ENCODE measurements around the gene EIPR1.
"Not testable (repeated sequence)": the region's sequence is repeated elsewhere in the genome, so short reads cannot be mapped to it uniquely, and the experiment has no call there.

Gene EIPR1

DNA sequence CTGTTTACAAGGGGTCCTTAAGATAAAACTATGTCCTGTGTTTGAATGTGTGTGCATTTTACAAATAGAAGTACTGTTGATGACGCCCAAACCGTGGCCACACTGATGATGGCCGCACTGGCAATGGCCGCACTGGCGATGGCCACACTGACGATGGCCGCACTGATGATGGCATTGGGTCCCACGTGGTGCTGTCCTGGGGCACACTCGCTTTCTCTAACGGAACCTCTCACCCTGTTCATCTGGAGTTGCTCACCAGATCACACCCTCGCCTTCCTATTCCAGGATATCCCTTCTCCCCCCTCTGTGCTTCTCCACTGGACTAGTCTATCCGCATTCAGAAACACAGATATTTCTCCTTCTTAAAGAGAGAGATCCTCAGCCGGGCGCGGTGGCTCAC is 192.4 kb downstream of the EIPR1 start:
- no peak for DNase-seq (ENCODE audit: low read depth, low spot score)
- no peak overlapping the region for H3K27ac ChIP-seq

DNA sequence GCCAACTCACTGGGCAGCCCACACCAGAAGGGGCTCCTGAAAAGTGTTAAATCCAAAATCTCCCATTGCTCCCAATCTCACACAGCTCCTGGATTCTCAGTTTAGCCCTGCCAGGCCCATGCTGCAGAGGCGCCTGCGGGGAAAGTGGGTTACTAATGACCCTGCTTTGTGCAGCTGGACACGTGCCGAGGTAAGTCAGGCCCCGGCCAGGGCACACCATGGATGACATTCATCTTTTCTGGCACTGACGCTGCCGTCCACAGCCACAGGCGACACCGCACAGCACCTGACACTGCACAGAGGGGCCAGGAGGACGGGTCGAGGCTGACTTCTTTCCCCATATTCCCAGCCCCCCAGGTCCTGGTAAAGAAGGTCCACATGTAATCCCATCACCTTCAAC is 193.5 kb downstream of the EIPR1 start:
- no peak for DNase-seq (ENCODE audit: low read depth, low spot score)
- H3K27ac ChIP-seq, result no peak overlapping the region

DNA sequence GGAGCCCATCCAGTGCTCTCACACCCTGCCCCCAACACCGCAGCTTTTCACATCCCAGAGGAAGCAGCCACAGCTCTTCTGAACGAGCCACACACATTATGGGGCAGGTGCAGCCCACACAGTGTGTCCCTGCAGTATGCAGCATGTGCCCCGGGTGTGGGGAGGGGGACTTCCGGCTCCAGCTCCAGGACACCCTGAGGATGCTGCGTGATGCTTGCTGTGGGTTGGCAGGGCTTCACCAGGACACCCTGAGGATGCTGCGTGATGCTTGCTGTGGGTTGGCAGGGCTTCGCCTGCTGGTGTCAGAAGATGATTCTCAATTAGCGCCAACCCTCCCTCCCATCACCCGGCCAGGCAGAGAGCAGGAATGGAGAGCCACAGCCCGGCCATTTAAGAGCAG is 193.9 kb downstream of the EIPR1 start:
- DNase-seq (ENCODE audit: low read depth, low spot score), result no peak

DNA sequence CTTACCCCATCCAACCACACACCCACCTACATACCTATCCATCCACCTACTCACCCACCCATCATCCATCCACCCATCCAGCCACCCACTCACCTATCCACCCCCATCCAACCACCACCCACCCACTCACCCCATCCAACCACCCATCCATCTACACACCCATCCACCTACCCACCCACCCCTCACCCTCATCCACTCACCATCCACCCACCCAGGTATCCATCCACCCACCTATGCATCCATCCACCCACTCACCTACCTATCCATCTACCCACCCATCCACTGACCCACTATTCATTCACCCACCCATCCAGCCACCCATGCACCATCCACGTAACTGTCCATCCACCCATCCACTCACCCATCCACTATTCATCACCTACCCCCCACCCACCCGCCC is 194.8 kb downstream of the EIPR1 start:
- no peak for DNase-seq (ENCODE audit: low read depth, low spot score)
- H3K27ac ChIP-seq, result no peak overlapping the region

More for the DNA sequence above, 193.9 kb downstream of the EIPR1 start:
- H3K27ac ChIP-seq, result no peak overlapping the region

DNA sequence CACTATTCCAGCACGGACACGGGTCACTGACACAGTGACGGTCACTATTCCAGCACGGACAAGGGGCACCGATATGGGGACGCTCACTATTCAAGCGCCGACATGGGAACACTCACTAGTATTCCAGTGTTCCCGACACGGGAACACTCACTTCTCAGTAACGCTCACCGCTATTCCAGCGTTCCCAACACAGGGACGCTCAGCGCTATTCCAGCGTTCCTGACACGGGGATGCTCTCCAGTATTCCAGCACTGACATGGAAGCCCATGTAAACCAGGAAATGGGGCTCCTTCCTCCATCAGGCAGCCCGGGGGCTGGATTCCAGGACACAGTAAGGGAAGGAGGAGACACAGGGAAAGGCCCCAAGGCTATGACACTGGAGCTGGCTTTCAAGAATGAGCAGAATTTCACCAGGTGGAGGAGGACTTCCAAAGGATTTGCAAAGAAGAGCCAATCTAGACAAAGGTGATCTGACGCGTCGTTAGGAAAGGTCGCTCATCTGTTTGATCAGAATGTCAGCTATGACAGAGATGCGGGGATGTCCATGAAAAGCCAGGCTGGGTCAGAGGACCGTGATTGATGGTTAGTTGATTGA is 196.1 kb downstream of the EIPR1 start:
- DNase-seq (ENCODE audit: low read depth, low spot score), result no peak

DNA sequence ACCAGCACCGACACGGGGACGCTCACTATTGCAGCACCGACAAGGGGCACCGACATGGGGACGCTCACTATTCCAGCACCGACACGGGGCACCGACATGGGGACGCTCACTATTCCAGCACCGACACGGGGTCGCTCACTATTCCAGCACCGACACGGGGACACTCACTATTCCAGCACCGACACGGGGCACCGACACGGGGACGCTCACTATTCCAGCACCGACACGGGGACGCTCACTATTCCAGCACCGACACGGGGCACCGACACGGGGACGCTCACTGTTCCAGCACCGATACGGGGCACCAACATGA is 196.8 kb downstream of the EIPR1 start:
- not testable (repeated sequence) for H3K27ac ChIP-seq; DNase-seq (ENCODE audit: low read depth, low spot score)

More for the DNA sequence above, 196.1 kb downstream of the EIPR1 start:
- no peak overlapping the region for H3K27ac ChIP-seq

DNA sequence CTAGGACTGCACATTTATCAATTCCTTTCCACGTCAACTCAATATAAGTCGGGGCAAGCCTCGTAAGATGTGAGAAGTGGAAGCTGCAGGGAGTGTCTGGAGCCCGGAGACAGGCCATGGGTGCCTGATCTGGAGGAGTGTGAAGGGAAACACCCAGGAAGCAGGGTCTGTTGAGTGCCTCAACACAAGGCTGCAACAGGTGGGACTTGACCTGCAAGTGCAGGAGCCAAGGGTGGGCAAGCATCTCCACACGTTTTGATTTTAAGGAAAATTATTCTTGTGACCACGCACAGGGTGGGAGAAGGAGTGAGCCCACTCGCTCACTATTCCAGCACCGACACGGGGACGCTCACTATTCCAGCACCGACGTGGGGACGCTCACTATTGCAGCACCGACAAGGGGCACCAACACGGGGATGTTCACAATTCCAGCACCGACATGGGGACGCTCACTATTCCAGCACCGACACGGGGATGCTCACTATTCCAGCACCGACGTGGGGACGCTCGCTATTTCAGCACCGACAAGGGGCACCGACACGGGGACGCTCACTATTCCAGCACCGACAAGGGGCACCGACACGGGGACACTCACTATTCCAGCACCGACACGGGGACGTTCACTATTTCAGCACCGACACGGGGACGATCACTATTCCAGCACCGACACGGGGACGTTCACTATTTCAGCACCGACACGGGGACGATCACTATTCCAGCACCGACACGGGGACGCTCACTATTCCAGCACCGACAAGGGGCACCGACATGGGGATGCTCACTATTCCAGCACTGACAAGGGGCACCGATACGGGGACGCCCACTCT is 197.3 kb downstream of the EIPR1 start:
- no peak overlapping the region for H3K27ac ChIP-seq
- no peak for DNase-seq (ENCODE audit: low read depth, low spot score)

DNA sequence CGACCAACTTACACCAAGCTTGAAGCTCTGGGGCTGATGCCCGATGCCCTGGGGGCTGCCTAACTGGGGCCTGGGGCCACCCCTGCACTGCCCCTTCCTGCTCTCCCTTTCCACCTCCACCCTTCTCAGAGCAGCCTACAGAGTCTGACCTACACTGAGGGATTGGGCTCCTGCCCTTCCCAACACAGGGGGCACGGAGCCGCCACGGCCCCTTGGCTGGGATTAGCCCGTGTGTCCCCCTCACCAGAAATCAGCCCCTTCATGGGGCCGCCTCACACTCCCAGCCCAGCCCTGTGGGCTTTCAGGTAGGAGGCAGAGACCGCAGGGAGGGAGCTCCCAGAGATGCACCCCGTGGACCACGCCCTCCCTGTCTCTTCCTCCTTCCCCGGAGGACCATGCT is 198.0 kb downstream of the EIPR1 start:
- H3K27ac ChIP-seq, result no peak overlapping the region
- no peak for DNase-seq (ENCODE audit: low read depth, low spot score)

DNA sequence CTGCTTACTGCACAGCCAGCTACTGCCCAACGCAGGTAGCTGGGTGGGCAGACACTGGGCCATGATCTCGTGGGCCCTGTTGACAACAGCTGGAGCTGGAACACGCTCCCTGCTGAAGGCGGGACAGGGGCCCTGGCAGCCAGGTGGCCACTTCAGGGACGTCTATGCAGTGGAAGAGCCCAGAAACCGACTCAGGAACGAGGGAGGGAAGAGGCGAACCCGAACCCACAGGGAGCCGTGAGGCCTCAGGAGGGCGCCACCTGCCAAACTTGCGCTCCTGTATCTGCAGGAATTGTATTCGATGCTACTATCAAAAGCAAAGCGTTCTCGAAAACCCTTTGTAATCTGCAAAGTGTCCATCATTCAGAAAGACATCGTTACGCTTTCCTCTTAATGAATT is 198.4 kb downstream of the EIPR1 start:
- no peak overlapping the region for H3K27ac ChIP-seq
- no peak for DNase-seq (ENCODE audit: low read depth, low spot score)

DNA sequence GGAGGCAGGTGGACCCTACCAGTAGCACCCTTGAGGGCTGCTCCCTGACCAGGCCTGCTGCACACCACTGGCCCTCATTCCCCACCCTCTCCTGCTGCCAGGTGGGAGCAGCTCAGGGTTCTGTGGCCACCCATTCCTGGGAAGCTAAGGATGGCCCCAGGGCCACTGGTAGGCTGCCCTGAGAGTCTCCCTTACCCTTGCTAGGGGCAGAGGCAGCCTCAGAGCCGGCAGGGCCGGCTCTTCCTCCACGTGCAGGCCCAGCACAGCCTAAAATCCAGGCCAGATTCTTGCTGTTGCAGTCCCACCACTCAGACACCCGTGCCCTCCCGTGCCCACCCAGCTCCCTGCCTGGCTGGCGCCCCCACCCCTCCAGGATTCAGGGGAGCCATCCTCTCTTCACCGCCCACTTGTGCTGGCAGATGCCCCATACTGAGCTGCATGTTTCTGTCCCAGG is 199.0 kb downstream of the EIPR1 start:
- no peak for DNase-seq (ENCODE audit: low read depth, low spot score)
- no peak overlapping the region for H3K27ac ChIP-seq

DNA sequence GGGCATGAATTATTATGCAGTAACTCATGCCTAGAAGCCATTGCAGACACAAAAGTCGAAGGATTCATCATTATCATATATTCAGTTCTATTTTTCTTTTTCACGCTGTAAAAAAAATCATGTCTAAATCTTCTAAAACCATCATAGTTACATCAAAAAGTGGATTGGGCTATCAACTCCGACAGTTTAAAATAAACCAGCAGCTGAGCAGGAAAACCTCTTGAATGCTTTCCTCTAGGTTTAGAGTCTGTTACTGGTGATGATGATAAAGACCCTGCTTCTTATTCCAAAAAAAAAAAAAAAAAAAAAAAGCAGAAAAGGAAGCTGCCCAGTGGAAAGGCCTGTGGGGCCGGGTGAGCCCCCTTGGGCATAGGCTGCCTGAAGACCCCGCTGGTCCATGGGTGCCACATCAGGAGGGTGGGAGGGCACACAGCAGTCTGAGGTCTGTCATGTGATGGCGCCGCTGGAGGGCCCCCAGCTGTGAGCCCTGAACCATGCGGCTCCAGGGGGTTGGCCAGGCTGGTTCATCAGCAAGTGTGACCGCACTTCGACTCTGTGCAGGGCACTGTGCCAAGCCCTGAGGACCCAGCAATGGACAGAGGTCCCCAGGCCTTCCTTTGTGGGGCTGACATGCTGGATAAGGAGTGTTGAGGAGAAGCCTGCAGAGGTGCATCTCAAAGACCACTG is 199.6 kb downstream of the EIPR1 start:
- no peak overlapping the region for H3K27ac ChIP-seq
- no peak for DNase-seq (ENCODE audit: low read depth, low spot score)

DNA sequence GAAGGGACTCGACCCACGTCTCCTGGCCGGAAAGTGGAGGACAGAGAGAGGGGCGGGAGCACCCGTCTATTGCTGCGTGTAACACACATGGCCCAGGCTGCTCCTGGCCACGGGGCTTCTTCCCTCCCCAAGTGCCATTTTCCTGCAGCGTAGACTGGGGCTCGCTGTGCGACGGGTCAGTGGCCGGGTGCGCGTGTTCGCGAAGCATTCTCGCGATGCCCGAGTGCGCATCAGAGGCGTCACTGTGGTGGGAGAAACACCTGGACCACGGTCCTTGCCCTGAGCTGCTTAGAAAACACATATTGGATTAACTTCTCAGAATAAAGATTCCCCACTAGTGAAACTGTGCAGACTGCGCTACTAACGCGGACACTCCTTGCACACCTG is 200.8 kb downstream of the EIPR1 start:
- no peak overlapping the region for H3K27ac ChIP-seq
- DNase-seq (ENCODE audit: low read depth, low spot score), result no peak

DNA sequence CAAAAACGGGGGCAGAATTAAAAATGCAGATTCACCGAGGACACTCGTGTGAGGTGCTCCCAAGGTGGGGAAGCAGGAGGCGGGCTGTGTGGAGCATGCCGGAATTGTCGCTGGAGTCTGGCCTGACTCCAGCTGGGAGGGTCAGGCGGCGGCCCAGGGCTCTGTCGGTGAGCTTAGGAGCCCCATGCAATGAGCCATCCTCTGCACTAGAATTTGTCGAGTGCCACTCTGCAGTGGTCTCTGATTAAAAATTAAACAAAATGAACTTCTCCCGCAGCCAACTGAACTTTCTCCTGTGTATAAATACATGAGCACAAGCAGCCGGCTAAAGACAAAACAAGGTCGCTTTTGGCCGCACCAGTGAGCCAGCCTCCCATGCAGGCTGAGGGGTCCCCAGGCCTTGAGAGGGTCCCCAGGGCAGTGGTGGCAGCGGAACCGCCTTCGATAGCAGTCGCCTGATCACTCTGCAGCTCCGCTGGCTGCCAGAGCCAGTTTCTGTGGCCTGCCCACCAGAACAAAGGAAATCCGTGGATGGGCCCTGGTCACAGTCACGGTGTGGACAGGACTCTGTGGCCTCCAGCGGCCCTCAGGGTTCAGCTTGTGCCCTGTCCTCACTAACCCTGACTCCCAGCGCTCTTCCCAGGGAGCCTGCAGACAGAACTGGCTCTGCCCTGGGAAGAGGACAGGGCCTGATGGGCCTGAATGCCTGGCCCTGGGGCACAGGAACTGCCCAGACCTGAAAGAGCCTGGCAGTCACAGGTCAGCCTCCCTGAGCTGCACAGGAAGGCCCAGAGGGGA is 201.3 kb downstream of the EIPR1 start:
- no peak for DNase-seq (ENCODE audit: low read depth, low spot score)
- no peak overlapping the region for H3K27ac ChIP-seq

DNA sequence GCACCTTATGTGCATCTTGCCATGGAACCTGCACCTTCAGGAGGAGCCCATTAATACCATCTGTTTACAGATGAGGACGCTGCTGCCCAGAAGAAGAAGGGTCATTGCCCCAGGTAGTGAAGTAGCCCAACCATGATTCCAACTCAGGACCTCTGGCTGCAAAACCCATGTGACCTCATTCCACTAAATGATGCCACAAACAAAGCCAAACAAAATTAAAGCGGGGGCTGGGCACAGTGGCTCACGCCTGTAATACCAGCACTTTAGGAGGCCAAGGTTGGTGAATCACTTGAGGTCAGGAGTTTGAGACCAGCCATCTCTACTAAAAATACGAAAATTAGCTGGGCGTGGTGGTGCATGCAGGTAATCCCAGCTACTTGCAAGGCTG is 202.1 kb downstream of the EIPR1 start:
- DNase-seq (ENCODE audit: low read depth, low spot score), result no peak
- H3K27ac ChIP-seq, result no peak overlapping the region

DNA sequence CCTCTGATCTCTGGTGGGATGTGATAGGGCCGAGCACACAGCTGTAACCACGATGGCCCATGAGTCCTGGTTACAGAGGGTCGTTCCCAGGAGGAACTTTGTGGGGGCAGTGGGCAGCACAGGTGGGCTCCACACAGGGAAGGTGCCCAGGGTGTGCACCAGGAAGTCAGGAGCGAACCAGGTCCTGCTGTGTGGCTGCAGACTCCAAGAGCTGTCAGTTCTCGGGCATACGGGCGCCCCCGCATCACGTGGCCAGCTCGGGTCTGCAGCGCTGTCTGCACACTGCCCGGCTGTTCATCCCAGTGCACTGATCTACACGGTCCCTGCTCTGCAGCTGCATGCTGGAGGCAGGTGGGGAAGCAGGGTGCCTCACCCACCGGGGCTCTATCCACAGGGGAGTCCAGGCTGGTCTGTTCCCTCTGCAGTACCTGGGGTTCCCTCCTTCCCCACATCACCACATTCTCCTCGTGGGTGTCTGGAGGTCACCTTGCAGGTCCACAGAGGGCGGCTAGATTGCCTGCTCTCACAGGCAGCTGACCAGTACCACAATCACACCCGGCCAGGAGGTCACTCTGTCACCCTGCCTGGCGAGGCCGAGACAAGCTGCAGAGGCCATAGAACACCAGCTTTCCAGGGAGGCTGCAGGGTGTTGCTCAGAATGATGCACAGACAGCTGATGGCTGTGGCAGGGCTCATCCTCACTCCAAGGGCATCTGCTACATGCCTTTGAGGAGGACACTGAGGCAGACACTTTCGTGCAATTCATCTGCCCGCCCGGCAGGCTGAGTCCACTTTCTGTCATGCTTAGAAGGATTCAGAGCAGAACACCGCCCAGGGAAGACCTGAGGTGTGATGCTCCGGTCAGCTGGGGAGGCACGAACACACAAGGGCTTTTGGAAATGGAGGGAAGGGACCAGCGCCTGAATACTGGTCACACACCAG is 202.7 kb downstream of the EIPR1 start:
- no peak for DNase-seq (ENCODE audit: low read depth, low spot score)
- no peak overlapping the region for H3K27ac ChIP-seq

DNA sequence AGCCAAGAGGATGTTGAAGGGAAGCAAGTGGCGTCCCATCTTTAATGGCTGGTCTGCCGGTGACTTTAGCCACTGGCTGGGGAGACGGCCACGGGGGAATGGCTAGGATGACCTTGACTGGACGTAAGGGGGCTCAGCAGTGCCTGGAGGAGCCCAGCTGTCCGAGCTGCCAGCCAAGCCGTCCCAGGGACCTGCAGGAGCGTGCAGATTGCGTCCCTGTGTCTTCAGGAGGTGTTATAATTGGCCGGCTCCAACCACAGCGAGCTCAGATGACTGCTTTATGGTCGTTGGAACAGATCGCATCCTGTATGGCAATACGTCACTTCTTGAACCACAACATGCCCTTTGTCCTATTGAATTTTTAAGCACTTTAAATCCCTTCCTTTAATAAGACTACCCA is 204.6 kb downstream of the EIPR1 start:
- no peak for DNase-seq (ENCODE audit: low read depth, low spot score)
- peak overlapping the region; percentile 31 for H3K27ac ChIP-seq

DNA sequence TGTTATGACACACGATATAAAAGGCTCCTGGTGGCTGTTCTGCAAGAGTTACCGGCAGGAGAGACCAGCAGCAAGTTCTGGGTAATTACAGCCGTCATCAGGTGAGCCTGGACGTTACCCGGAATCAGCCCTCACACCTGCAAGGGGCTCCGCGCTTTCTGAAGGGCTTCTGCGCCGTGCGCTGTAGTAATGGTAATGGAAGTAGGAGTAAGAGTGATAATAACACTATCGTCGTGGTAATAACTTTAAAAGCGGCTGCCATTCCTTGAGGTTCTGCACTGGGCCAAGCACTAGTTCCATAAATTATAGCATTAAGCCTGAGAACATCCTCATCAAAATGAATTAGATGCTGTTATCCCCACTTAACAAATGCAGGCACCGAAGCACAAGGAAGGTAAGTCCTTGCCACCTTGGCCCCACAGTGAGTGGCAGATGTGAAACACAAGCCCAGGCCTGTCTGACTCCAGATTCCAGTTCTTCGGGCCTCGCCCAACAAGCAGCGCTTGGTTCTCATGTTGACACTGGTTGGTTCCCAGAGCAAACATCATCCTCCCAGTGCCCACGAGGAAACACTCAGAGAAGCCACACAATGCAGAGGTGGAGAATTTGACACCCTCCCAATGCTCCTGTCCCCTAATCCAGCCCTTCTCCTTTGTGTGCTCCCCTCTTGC is 205.2 kb downstream of the EIPR1 start:
- H3K27ac ChIP-seq, result peak overlapping the region; percentile 31
- DNase-seq (ENCODE audit: low read depth, low spot score), result peak; percentile 69

DNA sequence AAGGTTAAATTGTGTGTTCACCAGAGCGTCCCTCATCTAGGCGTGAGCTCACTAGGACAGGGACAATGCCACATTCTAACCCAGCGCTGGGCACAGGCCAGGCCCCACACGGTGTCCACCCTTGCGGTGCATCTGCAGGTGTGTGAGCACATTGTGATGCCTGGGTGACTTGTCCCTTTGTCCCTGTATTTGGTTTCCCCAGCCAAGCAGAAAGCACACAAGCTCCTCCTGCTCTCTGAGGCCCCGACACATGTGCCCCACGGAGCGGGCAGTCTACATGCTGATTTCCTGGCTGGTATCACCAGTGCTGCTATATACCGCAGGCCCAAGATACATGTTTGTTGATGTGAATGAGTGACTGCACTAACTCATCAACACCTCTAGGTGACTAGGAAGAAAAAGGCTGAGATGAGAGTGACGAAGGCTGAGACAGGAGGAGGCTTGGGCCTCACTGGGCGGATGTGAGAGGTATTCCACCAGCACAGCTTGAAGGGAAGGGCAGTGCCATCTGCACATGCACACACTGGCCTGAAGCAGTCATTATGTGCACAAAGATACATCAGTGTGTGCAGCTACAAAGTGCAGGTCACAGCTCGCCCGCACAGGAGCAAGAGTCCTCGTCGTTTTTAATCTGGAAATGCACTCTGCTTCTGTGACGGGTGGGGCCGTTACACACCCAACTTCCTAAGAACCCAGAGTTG is 205.9 kb downstream of the EIPR1 start:
- H3K27ac ChIP-seq, result peak overlapping the region; percentile 31
- no peak for DNase-seq (ENCODE audit: low read depth, low spot score)
